Glutamatergic neuron (in vitro differentiated cells): ENCODE results near the gene ZNF653. TPM values are rescaled to one million over a fixed set of nuclear protein-coding genes. Genes with fewer than 3 reads are reported as not detected.
"Not testable (repeated sequence)": the region's sequence is repeated elsewhere in the genome, so short reads cannot be mapped to it uniquely, and the experiment has no call there.

ENCODE experiments used
- DNase-seq: peaks from one replicate; pipeline ENCODE4 v3.0.0; 2022
- H3K27ac Mint-ChIP-seq: one replicate; pipeline ENCODE4 v1.8.0; 2020; ENCODE audit warnings: mild to moderate bottlenecking, mixed read lengths, inconsistent platforms; ENCODE audit not compliant: unreplicated experiment
- H3K27me3 Mint-ChIP-seq: one replicate; pipeline ENCODE4 v1.8.0; 2020; ENCODE audit warnings: mild to moderate bottlenecking, moderate library complexity, mixed read lengths, inconsistent platforms; ENCODE audit not compliant: unreplicated experiment
- H3K36me3 Mint-ChIP-seq: one replicate; pipeline ENCODE4 v1.8.0; 2020; ENCODE audit warnings: mild to moderate bottlenecking, mixed read lengths, inconsistent platforms; ENCODE audit not compliant: unreplicated experiment
- H3K4me1 Mint-ChIP-seq: one replicate; pipeline ENCODE4 v1.8.0; 2020; ENCODE audit warnings: mild to moderate bottlenecking, low read depth, mixed read lengths, inconsistent platforms; ENCODE audit not compliant: unreplicated experiment
- H3K4me3 Mint-ChIP-seq: one replicate; pipeline ENCODE4 v1.8.0; 2020; ENCODE audit warnings: mild to moderate bottlenecking, mixed read lengths, inconsistent platforms; ENCODE audit not compliant: unreplicated experiment
- H3K9me3 Mint-ChIP-seq: one replicate; pipeline ENCODE4 v1.8.0; 2020; ENCODE audit warnings: mild to moderate bottlenecking, moderate library complexity, mixed read lengths, inconsistent platforms; ENCODE audit not compliant: unreplicated experiment
- microRNA-seq: library from miRNA; unstranded; fragments of <30 nt; microRNA quantifications from one replicate; pipeline ENCODE4, GENCODE V29; 2020; ENCODE audit not compliant: unreplicated experiment
- total RNA-seq: library from RNA; stranded (reverse); fragmentation: NEBNext Ultra II Directional; extraction: Animal tissue kit (Norgen Biotek cat#: 25700); gene quantifications from one replicate; pipeline ENCODE4 v1.2.1, GENCODE V29; 2021; ENCODE audit not compliant: unreplicated experiment
- TF ChIP-seq, protein P1 (sequence below): fragments of 200-600 bp; sonication (generic); IDR thresholded peaks from one replicate; pipeline ENCODE4 v1.5.0; 2021; ENCODE audit not compliant: partially characterized antibody, unreplicated experiment

ZNF653 gene
- total RNA-seq, 1 donor from 2014 or later = 19.2 TPM

DNA sequence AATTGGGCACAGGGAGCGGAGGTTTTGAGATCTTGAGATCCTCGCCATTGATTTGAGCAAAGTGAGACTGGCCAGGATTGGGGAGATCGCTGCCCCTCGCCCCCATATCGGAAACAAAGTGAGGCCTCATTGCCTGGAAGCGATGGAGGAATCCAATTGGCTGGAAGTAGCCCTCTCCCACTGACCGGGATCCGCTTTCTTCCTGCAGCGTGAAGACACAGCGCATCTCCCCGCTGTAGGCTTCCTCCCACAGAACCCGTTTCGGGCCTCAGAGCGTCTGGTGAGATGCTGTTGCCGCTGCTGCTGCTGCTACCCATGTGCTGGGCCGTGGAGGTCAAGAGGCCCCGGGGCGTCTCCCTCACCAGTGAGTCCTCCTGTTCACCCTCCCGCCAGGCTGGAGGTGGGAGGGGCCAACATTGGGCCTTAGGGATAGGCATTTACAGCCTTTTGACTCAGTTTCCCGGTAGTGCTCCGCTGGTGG, 69.8 kb downstream of the ZNF653 start:
- TF ChIP-seq, protein P1, sequence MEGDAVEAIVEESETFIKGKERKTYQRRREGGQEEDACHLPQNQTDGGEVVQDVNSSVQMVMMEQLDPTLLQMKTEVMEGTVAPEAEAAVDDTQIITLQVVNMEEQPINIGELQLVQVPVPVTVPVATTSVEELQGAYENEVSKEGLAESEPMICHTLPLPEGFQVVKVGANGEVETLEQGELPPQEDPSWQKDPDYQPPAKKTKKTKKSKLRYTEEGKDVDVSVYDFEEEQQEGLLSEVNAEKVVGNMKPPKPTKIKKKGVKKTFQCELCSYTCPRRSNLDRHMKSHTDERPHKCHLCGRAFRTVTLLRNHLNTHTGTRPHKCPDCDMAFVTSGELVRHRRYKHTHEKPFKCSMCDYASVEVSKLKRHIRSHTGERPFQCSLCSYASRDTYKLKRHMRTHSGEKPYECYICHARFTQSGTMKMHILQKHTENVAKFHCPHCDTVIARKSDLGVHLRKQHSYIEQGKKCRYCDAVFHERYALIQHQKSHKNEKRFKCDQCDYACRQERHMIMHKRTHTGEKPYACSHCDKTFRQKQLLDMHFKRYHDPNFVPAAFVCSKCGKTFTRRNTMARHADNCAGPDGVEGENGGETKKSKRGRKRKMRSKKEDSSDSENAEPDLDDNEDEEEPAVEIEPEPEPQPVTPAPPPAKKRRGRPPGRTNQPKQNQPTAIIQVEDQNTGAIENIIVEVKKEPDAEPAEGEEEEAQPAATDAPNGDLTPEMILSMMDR = no peak
- Mint-ChIP-seq H3K27me3 (peaks cover 5% of the 10 kb centered on the region), H3K9me3 (peaks cover 3% of the 10 kb centered on the region), H3K36me3 (no peaks in the 10 kb centered on the region), H3K27ac (peak overlapping the region; percentile 97), H3K4me1 (peaks cover 6% of the 10 kb centered on the region), H3K4me3 (peak overlapping the region; percentile 100)
- peak; percentile 32 for DNase-seq

GRCh38 chr19:11435057-11435832, 70.4 kb downstream of the ZNF653 start, which contains the start of the genes ODAD3 and PRKCSH:
TSS of gene ODAD3 (minus strand) at chr19:11435121. CDS start at chr19:11435016, 105 bp downstream.
TSS of gene PRKCSH (plus strand) at chr19:11435635. CDS start at chr19:11436118, 483 bp downstream.
- TF ChIP-seq, protein P1 = peak; percentile 99
- peaks cover 3% of the 10 kb centered on the region for H3K9me3 Mint-ChIP-seq
- H3K36me3 Mint-ChIP-seq = no peaks in the 10 kb centered on the region
- H3K27me3 Mint-ChIP-seq = peaks cover 5% of the 10 kb centered on the region
- DNase-seq = peak; percentile 98
- peak within 1 kb of the TSS; percentile 100 for H3K4me3 Mint-ChIP-seq
- peak within 1 kb of the TSS; percentile 97 for H3K27ac Mint-ChIP-seq
- H3K4me1 Mint-ChIP-seq = peaks cover 3% of the 10 kb centered on the region

- Mint-ChIP-seq H3K27me3 (peaks cover 5% of the 10 kb centered on the region), H3K9me3 (peaks cover 3% of the 10 kb centered on the region), H3K4me3 (peak overlapping the region; percentile 100), H3K4me1 (peaks cover 3% of the 10 kb centered on the region), H3K27ac (peak overlapping the region; percentile 97), H3K36me3 (no peaks in the 10 kb centered on the region)
- DNase-seq = no peak
- TF ChIP-seq, protein P1 = no peak
Measured at GRCh38 chr19:11434703-11435056, 71.0 kb downstream of the ZNF653 start.

DNA sequence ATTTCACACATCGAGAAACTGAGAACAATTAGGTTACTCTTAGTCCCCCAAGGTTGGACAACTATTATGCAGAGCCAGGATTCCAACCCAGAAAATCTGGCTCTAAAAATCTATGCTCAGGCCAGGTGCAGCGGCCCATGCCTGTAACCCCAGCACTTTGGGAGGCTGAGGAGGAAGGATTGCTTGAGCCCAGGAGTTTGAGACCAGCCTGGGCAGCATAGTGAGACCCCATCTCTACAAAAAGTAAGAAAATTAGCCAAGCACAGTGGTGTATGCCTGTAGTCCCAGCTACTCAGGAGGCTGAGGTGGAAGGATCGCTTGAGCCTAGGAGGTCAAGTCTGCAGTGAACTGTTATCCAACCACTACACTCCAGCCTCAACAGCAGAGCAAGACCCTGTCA, 72.1 kb downstream of the ZNF653 start:
- not testable (repeated sequence) for H3K36me3 Mint-ChIP-seq, H3K27me3 Mint-ChIP-seq, H3K9me3 Mint-ChIP-seq, H3K4me1 Mint-ChIP-seq, H3K27ac Mint-ChIP-seq, H3K4me3 Mint-ChIP-seq, DNase-seq

Small RNAs within 50 kb of the gene (microRNA-seq; reads per million reads assigned to microRNA genes)
- gene MIR7974 = 0.55 reads per million

Other genes with a start within 250 kb of the ZNF653 start
- 260 TPM for gene DOCK6, start 243.3 kb downstream of the ZNF653 start, total RNA-seq
- not detected for gene TSPAN16, start 209.7 kb downstream of the ZNF653 start, total RNA-seq
- gene RAB3D, start 166.2 kb downstream of the ZNF653 start, total RNA-seq = 130 TPM
- 43.1 TPM for gene TMEM205, start 159.6 kb downstream of the ZNF653 start, total RNA-seq
- 8.0 TPM for gene CCDC159, start 159.3 kb downstream of the ZNF653 start, total RNA-seq
- gene PLPPR2, start 150.4 kb downstream of the ZNF653 start, total RNA-seq = 77.0 TPM
- gene SWSAP1, start 131.2 kb downstream of the ZNF653 start, total RNA-seq = 2.1 TPM
- gene EPOR, start 121.5 kb downstream of the ZNF653 start, total RNA-seq = 11.0 TPM
- 0.66 TPM for gene RGL3, start 86.5 kb downstream of the ZNF653 start, total RNA-seq
- gene ODAD3, start 70.7 kb downstream of the ZNF653 start, total RNA-seq = 2.6 TPM
- gene PRKCSH, start 70.2 kb downstream of the ZNF653 start, total RNA-seq = 276 TPM
- 633 TPM for gene ELAVL3, start 24.8 kb downstream of the ZNF653 start, total RNA-seq
- gene ECSIT, start 23.3 kb upstream of the ZNF653 start, total RNA-seq = 43.2 TPM
- gene CNN1, start 33.0 kb upstream of the ZNF653 start, total RNA-seq = 2.3 TPM
- gene ELOF1, start 53.4 kb upstream of the ZNF653 start, total RNA-seq = 50.7 TPM
- not detected for gene ACP5, start 71.8 kb upstream of the ZNF653 start, total RNA-seq
- 48.2 TPM for gene ZNF627, start 91.6 kb upstream of the ZNF653 start, total RNA-seq
- 8.5 TPM for gene ZNF823, start 233.1 kb upstream of the ZNF653 start, total RNA-seq